ACC112 (cell line): ENCODE measurements around the gene LRRC25.
A peak's percentile ranks its signal among the peaks of the same experiment; 100 is the strongest.

ENCODE experiments used
- H2AFZ ChIP-seq: fragments of 200-600 bp; sonication (generic); one replicate; pipeline ENCODE4 v1.6.0; 2017; ENCODE audit warnings: antibody characterized with exemption, low read length; ENCODE audit not compliant: unreplicated experiment
- H3K27ac ChIP-seq: fragments of 200-600 bp; sonication (generic); 2 replicates; pipeline ENCODE4 v1.5.1; 2014; ENCODE audit warnings: low read depth, mild to moderate bottlenecking, antibody characterized with exemption, low read length, moderate library complexity
- H3K27me3 ChIP-seq: fragments of 200-600 bp; sonication (generic); 2 replicates; pipeline ENCODE4 v1.6.1; 2014; ENCODE audit warnings: mild to moderate bottlenecking, antibody characterized with exemption, low read length, moderate library complexity, mixed read lengths; ENCODE audit not compliant: insufficient read depth
- H3K36me3 ChIP-seq: fragments of 200-600 bp; sonication (generic); 2 replicates; pipeline ENCODE4 v1.6.1; 2016; ENCODE audit warnings: mild to moderate bottlenecking, antibody characterized with exemption, low read length, moderate library complexity, mixed read lengths; ENCODE audit not compliant: insufficient read depth
- H3K4me1 ChIP-seq: fragments of 200-600 bp; sonication (generic); one replicate; pipeline ENCODE4 v1.6.1; 2016; ENCODE audit warnings: low read length, mixed read lengths; ENCODE audit not compliant: insufficient read depth, unreplicated experiment, control insufficient read depth
- H3K4me3 ChIP-seq: fragments of 200-600 bp; sonication (generic); 2 replicates; pipeline ENCODE4 v1.5.1; 2014; ENCODE audit warnings: mild to moderate bottlenecking, low read depth, low read length
- H3K79me2 ChIP-seq: fragments of 200-600 bp; sonication (generic); one replicate; pipeline ENCODE4 v1.6.0; 2016; ENCODE audit warnings: low read length; ENCODE audit not compliant: control insufficient read depth, unreplicated experiment, insufficient read depth

The LRRC25 gene

DNA sequence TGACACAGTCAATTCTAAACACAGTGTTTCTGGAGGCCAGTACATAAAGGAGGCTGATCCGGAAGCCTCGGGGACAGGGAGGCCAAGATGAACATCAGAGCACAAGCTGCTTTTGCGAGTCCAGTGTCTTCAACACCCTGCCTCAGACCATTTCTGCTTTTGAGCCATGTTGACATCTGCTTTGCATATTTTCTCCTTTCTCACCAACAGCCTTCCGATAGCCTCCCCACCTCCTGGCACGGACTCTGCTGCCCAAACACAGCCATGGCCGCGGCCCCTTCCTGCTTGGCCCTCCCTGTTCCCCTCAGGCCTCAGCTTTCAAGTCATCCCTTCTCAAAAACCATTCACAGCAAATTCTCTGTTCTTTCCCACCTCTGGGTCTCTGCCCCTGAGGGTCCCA, 3.6 kb downstream of the LRRC25 start:
- Histone ChIP-seq H3K79me2 (no peaks in the 10 kb centered on the region), H3K36me3 (no peaks in the 10 kb centered on the region), H2AFZ (no peak overlapping the region), H3K4me3 (no peak overlapping the region), H3K27ac (no peak overlapping the region), H3K4me1 (no peaks in the 10 kb centered on the region), H3K27me3 (no peaks in the 10 kb centered on the region)

- H2AFZ ChIP-seq: no peak overlapping the region
- no peak overlapping the region for H3K27ac ChIP-seq
- no peaks in the 10 kb centered on the region for H3K79me2 ChIP-seq
- H3K4me1 ChIP-seq: no peaks in the 10 kb centered on the region
- no peak overlapping the region for H3K4me3 ChIP-seq
- H3K36me3 ChIP-seq: no peaks in the 10 kb centered on the region
- H3K27me3 ChIP-seq: no peaks in the 10 kb centered on the region
Observed at GRCh38 chr19:18392926-18393325, 4.5 kb downstream of the LRRC25 start.

DNA sequence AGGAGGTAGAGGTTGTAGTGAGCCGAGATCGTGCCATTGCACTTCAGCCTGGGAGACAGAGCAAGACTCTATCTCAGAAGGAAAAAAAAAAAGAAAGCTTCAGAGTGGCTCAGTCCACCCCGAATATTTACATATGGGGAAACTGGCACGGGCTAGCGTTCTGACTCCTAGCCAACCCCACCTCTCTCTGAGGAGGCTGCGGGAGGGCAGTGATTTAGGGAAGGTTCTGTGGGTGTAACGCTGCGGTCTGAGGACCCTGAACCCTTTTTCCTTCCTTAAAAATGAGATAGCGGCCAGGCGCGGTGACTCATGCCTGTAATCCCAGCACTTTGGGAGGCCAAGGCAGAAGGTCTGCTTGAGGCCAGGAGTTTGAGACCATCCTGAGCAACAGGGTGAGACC, 5.0 kb downstream of the LRRC25 start:
- no peak overlapping the region for H3K27ac ChIP-seq
- no peaks in the 10 kb centered on the region for H3K36me3 ChIP-seq
- H3K79me2 ChIP-seq: no peaks in the 10 kb centered on the region
- H3K27me3 ChIP-seq: no peaks in the 10 kb centered on the region
- H3K4me1 ChIP-seq: no peaks in the 10 kb centered on the region
- no peak overlapping the region for H3K4me3 ChIP-seq
- no peak overlapping the region for H2AFZ ChIP-seq

DNA sequence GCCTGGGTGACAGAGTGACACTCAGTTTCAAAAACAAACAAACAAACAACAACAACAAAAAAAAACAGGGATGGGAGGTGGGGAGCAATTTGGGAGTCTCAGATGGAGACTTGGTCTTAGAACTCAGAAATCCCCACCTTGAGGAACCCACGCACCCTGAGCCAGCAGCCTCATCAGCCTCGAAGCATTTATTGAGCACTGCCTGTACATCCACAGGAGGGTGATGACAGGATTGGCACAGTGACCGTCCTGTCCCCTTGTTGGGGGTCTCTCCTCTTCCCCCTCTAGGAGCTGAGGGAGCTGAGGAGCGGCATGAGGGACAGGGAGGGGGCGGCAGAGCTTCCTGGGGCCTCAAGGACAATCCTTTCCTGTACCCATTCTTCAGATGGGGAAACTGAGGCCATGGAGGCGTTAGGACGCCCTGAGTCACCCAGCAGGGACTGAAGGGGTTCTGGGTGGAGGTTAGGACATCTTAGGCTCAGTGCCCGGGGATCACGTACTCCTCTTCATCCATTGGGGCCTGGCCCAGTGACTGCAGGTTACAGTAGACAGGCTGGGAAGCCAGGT, 5.8 kb downstream of the LRRC25 start:
- H3K27me3 ChIP-seq: no peaks in the 10 kb centered on the region
- H3K27ac ChIP-seq: no peak overlapping the region
- no peaks in the 10 kb centered on the region for H3K4me1 ChIP-seq
- no peak overlapping the region for H2AFZ ChIP-seq
- H3K79me2 ChIP-seq: peaks cover 2% of the 10 kb centered on the region
- no peak overlapping the region for H3K4me3 ChIP-seq
- no peaks in the 10 kb centered on the region for H3K36me3 ChIP-seq

DNA sequence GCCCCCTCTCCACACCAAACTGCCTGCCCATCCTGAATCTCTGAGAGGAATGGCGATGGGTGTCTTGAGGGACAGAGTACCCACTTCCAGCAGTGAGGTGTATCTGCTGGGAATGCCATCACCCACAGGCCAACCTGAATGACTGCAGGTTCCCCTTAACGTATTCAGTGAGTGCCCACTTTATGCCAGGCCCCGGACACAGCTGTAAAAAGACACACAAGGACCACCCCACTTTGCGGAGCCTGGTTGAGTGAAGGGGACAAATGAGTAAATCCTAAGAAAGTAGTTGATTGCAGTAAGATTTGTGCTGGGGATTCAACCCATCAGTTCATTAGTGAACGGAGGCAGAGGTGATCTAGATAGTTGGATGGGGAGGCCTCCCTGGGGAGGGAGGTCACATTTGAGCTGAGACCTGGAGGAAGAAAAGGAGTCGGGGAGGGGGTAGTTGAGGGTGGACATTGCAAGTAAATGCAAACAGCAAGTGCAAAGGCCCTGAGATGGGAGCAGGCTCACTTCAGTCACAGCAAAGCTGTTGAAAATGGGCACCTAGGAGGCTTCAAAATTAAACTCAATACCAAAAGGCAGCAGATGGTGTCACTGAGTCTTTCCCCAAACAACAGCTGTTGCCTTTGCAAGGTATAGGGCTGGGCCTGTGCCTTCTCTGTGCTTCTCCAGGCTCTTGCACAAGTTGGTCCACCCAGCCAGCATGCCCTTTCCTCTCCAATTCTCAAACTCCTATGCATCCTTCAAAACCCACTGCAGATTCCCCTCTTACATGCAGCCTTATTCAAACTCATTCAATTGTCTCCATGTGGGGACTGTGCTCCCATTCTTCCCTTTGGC, 7.1 kb downstream of the LRRC25 start:
- Histone ChIP-seq H3K27me3 (no peaks in the 10 kb centered on the region), H3K36me3 (no peaks in the 10 kb centered on the region), H3K4me3 (no peak overlapping the region), H3K4me1 (no peaks in the 10 kb centered on the region), H3K27ac (no peak overlapping the region), H3K79me2 (peaks cover 2% of the 10 kb centered on the region), H2AFZ (no peak overlapping the region)

DNA sequence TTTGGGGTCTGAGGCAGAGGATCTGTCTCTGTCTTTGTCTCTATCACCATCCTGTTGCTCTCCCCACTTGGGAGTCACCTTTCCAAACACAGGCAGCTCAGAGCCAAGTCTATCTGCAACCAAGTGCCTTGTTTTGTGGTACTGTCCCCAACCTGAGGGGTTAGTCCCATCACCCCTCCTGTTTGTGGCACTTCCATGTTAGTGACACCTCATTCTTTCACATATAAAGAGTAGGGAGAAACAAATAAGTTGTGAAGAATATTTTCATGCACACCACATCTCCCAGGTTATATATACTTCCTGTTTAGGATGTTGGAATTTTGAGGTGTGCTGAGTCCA, 7.7 kb downstream of the LRRC25 start:
- Histone ChIP-seq H2AFZ (no peak overlapping the region), H3K27me3 (no peaks in the 10 kb centered on the region), H3K79me2 (peaks cover 2% of the 10 kb centered on the region), H3K27ac (no peak overlapping the region), H3K4me3 (no peak overlapping the region), H3K4me1 (no peaks in the 10 kb centered on the region), H3K36me3 (no peaks in the 10 kb centered on the region)

GRCh38 chr19:18388960-18389725, 8.3 kb downstream of the LRRC25 start:
- no peak overlapping the region; the same call in 1 of the 2 replicates for H3K4me3 ChIP-seq
- no peaks in the 10 kb centered on the region for H3K27me3 ChIP-seq
- H3K4me1 ChIP-seq: no peaks in the 10 kb centered on the region
- no peaks in the 10 kb centered on the region for H3K36me3 ChIP-seq
- no peak overlapping the region for H2AFZ ChIP-seq
- H3K27ac ChIP-seq: no peak overlapping the region
- H3K79me2 ChIP-seq: peaks cover 2% of the 10 kb centered on the region

GRCh38 chr19:18388100-18388959, 9.1 kb downstream of the LRRC25 start:
- peaks cover 2% of the 10 kb centered on the region for H3K79me2 ChIP-seq
- no peaks in the 10 kb centered on the region for H3K27me3 ChIP-seq
- H3K27ac ChIP-seq: no peak overlapping the region
- H3K4me3 ChIP-seq: peak overlapping the region; percentile 66
- H3K4me1 ChIP-seq: no peaks in the 10 kb centered on the region
- H3K36me3 ChIP-seq: no peaks in the 10 kb centered on the region
- no peak overlapping the region for H2AFZ ChIP-seq

DNA sequence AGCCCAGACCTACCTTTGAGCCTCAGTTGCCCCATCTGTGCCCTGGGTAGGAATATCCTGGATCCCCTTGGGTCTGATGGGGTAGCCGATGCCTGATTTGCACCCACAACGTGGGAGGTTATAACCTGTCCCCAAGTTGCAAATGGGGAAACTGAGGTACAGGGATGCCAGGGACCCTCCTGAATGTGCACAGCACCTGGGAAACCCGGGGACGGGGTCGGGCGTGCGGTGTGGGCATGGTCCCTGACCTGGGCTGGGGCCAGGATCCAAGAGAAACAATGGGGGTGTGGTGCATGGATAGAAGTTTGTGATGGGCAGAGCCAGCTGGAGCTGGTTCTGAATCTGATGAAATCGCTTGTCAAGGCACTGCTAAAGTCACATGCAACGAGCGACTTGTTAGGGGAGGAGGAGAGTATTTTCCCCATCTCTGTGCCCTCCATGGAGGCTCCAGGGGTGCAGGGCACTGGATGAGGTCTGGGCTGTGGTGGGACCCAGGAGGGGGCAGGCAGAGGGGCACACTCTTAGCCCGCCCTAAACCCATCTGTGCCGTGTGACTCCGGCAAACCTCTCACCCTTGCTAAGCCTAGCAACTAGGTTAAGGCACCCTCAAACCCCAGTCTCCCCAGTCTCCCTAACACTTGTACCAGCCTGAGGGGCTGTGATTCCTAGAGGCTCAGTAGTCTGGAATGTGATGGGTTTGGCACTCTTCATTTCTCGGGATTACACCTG, 10.7 kb downstream of the LRRC25 start:
- no peaks in the 10 kb centered on the region for H3K36me3 ChIP-seq
- H3K27ac ChIP-seq: no peak overlapping the region
- H3K27me3 ChIP-seq: no peaks in the 10 kb centered on the region
- H3K4me1 ChIP-seq: no peaks in the 10 kb centered on the region
- H3K79me2 ChIP-seq: peaks cover 2% of the 10 kb centered on the region
- H2AFZ ChIP-seq: no peak overlapping the region
- H3K4me3 ChIP-seq: peak overlapping the region; percentile 72
